Measurements from ENCODE around the gene YWHAH. TPM values are rescaled to one million over a fixed set of nuclear protein-coding genes. Genes with fewer than 3 reads are reported as not detected.

YWHAH gene
- polyA plus RNA-seq, 2 of the 4 experiments (the other 2 are of a cell fraction), result 91.9 to 137 TPM

GRCh38 chr22:31933816-31934482, 10.4 kb upstream of the YWHAH start:
- Histone ChIP-seq H3K4me2 (no peak overlapping the region), H3K27ac (no peak overlapping the region), H3K4me3 (no peak overlapping the region), H3K4me1 (no peaks in the 10 kb centered on the region), H3K9me3 (no peaks in the 10 kb centered on the region)
- DNase-seq (ENCODE audit: low read depth in 1 of 2, low spot score in 1 of 2) (no peak), FAIRE-seq (no peak), ATAC-seq (no peak)
- TF ChIP-seq FOXS1 (CRISPR knock-in tag; IDR thresholded peaks at IDR 0.05) (no peak), ESRRA (IDR thresholded peaks at IDR 0.05; ENCODE audit: borderline replicate concordance, low read length) (no peak), PHF8 (IDR thresholded peaks at IDR 0.05; ENCODE audit: borderline replicate concordance, low read depth) (no peak), REST (IDR thresholded peaks at IDR 0.05) (no peak), ZC3H11A (IDR thresholded peaks at IDR 0.05) (no peak), HOXB13 (CRISPR knock-in tag; IDR thresholded peaks at IDR 0.05; ENCODE audit: low read depth) (no peak), SMC3 (IDR thresholded peaks at IDR 0.05) (no peak), EHMT2 (IDR thresholded peaks at IDR 0.05; ENCODE audit: low read depth) (no peak)
- TF ChIP-seq, protein P1, sequence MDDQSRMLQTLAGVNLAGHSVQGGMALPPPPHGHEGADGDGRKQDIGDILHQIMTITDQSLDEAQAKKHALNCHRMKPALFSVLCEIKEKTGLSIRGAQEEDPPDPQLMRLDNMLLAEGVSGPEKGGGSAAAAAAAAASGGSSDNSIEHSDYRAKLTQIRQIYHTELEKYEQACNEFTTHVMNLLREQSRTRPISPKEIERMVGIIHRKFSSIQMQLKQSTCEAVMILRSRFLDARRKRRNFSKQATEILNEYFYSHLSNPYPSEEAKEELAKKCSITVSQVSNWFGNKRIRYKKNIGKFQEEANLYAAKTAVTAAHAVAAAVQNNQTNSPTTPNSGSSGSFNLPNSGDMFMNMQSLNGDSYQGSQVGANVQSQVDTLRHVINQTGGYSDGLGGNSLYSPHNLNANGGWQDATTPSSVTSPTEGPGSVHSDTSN (IDR thresholded peaks at IDR 0.05), result no peak
- TF ChIP-seq, protein P2, sequence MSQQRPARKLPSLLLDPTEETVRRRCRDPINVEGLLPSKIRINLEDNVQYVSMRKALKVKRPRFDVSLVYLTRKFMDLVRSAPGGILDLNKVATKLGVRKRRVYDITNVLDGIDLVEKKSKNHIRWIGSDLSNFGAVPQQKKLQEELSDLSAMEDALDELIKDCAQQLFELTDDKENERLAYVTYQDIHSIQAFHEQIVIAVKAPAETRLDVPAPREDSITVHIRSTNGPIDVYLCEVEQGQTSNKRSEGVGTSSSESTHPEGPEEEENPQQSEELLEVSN (IDR thresholded peaks at IDR 0.05; ENCODE audit: borderline replicate concordance, low read depth), result no peak
- WGBS (ENCODE audit: missing lambda C conversion rate), result 66% methylated on average over 17 of the region's 17 CpGs
- CTCF ChIA-PET, result interaction anchor here (0.6 to 1.1 kb wide), 2 partner anchors 12 to 87 kb away, joined by 3 to 4 read pairs; no protein-coding TSS in a partner anchor
- POLR2A ChIA-PET, result no interaction called here

- DNase-seq (ENCODE audit: low read depth in 1 of 2, low spot score in 1 of 2), result no peak
- Histone ChIP-seq H3K4me2 (no peak overlapping the region), H3K9me3 (no peaks in the 10 kb centered on the region), H3K4me3 (no peak overlapping the region), H3K27ac (no peak overlapping the region), H3K4me1 (no peaks in the 10 kb centered on the region)
- TF ChIP-seq RNF2 (IDR thresholded peaks at IDR 0.05; ENCODE audit: borderline replicate concordance, low read depth) (no peak), KDM1A (IDR thresholded peaks at IDR 0.05; ENCODE audit: low read depth) (no peak), RARB (CRISPR knock-in tag; IDR thresholded peaks at IDR 0.05) (no peak), FOSL2 (IDR thresholded peaks at IDR 0.05) (no peak), FOSL2 (CRISPR knock-in tag; IDR thresholded peaks at IDR 0.05) (no peak)
- FAIRE-seq, result no peak
- ATAC-seq, result no peak
- 72% methylated on average over 4 of the region's 4 CpGs for WGBS (ENCODE audit: missing lambda C conversion rate)
- ChIA-PET POLR2A (interaction anchor here (0.6 kb wide), 1 partner anchor 77 kb away, joined by 3 read pairs; no protein-coding TSS in a partner anchor), CTCF (interaction anchor here (1.1 to 1.9 kb wide), 2 partner anchors 17 to 65 kb away, joined by 4 to 6 read pairs; no protein-coding TSS in a partner anchor)
Measured at GRCh38 chr22:31935961-31936635, 8.2 kb upstream of the YWHAH start.

DNA sequence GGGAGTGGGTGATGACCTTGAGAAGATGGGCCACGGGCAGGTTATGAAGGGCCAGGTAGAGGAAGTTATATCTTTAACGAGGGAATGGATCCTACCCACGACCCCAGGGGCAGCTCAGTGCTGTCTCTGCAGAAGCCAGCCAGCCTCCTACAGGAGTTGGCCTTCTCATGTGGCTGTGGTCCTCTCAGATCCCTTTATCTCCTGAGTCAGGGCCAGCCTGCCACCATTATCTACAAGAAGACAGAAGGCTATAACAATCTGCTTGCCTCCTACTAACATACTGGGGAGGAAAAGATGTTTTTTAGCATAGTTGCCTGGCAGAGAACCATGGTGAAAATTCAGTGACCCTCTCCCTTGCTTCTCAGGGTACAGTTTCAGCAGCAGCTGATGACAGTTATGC, 7.0 kb upstream of the YWHAH start:
- CTCF ChIA-PET, result no interaction called here
- WGBS (ENCODE audit: missing lambda C conversion rate), result 32% methylated on average over 3 of the region's 3 CpGs
- ATAC-seq (no peak), DNase-seq (ENCODE audit: low read depth in 1 of 2, low spot score in 1 of 2) (no peak), FAIRE-seq (no peak)
- TF ChIP-seq KDM5A (IDR thresholded peaks at IDR 0.05) (no peak), KDM1A (IDR thresholded peaks at IDR 0.05; ENCODE audit: low read depth) (no peak), PHF8 (IDR thresholded peaks at IDR 0.05; ENCODE audit: borderline replicate concordance, low read depth) (no peak), JUN (IDR thresholded peaks at IDR 0.05) (no peak), CHD4 (IDR thresholded peaks at IDR 0.05; ENCODE audit: borderline replicate concordance) (no peak)
- TF ChIP-seq, protein P3, sequence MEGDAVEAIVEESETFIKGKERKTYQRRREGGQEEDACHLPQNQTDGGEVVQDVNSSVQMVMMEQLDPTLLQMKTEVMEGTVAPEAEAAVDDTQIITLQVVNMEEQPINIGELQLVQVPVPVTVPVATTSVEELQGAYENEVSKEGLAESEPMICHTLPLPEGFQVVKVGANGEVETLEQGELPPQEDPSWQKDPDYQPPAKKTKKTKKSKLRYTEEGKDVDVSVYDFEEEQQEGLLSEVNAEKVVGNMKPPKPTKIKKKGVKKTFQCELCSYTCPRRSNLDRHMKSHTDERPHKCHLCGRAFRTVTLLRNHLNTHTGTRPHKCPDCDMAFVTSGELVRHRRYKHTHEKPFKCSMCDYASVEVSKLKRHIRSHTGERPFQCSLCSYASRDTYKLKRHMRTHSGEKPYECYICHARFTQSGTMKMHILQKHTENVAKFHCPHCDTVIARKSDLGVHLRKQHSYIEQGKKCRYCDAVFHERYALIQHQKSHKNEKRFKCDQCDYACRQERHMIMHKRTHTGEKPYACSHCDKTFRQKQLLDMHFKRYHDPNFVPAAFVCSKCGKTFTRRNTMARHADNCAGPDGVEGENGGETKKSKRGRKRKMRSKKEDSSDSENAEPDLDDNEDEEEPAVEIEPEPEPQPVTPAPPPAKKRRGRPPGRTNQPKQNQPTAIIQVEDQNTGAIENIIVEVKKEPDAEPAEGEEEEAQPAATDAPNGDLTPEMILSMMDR (IDR thresholded peaks at IDR 0.05), result no peak
- POLR2A ChIA-PET, result no interaction called here
- Histone ChIP-seq H3K4me3 (no peak overlapping the region), H3K4me2 (no peak overlapping the region), H3K4me1 (no peaks in the 10 kb centered on the region), H3K27ac (no peak overlapping the region), H3K9me3 (no peaks in the 10 kb centered on the region)

Measured in A549 (cell line).